Astrocyte of the spinal cord (primary cell): ENCODE measurements around the gene TRPV3.

Experiments
- DNase-seq: peaks from one replicate; pipeline ENCODE4 v3.0.0; 2011; ENCODE audit warnings: low read depth, low spot score
- H3K4me3 ChIP-seq: 2 replicates; pipeline ENCODE4 v1.5.1; 2011; ENCODE audit warnings: low read depth, mild to moderate bottlenecking, low read length, moderate library complexity
- in situ Hi-C: cut with HindIII; loops from 2 replicates; pipeline ENCODE4 v1.10.0; 2017; ENCODE audit warnings: low sequenced_read_pairs
- TF ChIP-seq, protein P1 (sequence below): IDR thresholded peaks from 2 replicates; pipeline ENCODE4 v1.5.1; 2012; ENCODE audit warnings: low read depth, mild to moderate bottlenecking, low read length, inconsistent platforms

The TRPV3 gene

DNA sequence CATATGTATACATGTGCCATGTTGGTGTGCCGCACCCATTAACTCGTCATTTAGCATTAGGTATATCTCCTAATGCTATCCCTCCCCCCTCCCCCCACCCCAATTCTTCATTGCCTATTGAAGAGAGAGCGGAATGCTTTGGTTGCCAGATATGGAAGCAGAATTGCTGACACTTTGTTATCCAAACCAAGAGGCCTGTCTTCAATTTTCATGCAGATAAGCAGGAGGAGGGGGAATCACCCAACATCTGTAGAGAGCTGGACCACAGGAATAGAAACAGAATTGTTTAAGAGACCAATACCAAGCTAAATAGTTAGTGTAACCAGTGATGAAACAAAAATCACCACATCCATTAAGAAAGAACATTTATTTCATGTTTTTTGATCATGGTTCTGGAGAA is 74.8 kb downstream of the TRPV3 start:
- TF ChIP-seq, protein P1, sequence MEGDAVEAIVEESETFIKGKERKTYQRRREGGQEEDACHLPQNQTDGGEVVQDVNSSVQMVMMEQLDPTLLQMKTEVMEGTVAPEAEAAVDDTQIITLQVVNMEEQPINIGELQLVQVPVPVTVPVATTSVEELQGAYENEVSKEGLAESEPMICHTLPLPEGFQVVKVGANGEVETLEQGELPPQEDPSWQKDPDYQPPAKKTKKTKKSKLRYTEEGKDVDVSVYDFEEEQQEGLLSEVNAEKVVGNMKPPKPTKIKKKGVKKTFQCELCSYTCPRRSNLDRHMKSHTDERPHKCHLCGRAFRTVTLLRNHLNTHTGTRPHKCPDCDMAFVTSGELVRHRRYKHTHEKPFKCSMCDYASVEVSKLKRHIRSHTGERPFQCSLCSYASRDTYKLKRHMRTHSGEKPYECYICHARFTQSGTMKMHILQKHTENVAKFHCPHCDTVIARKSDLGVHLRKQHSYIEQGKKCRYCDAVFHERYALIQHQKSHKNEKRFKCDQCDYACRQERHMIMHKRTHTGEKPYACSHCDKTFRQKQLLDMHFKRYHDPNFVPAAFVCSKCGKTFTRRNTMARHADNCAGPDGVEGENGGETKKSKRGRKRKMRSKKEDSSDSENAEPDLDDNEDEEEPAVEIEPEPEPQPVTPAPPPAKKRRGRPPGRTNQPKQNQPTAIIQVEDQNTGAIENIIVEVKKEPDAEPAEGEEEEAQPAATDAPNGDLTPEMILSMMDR = no peak
- H3K4me3 ChIP-seq = no peak overlapping the region
- in situ Hi-C loops = no loop called here
- no peak for DNase-seq

DNA sequence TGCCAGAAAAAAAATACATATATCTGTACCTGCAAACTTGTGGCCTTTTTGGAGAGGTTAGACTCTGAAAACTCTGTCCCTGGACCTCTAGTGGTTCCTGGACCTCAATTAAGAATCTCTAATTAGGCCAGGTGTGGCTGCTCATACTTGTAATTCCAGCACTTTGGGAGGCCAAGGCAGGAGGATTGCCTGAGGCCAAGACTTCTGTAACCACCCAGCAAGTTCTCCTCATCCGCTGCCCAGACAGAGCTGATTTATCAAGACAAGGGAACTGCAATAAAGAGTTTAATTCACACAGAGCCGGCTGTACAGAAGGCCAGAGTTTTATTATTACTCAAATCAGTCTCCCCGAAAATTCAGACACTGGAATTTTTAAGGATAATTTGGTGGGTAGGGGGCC is 77.6 kb downstream of the TRPV3 start:
- TF ChIP-seq, protein P1 = no peak
- no peak for DNase-seq
- H3K4me3 ChIP-seq = no peak overlapping the region
- in situ Hi-C loops = no loop called here

DNA sequence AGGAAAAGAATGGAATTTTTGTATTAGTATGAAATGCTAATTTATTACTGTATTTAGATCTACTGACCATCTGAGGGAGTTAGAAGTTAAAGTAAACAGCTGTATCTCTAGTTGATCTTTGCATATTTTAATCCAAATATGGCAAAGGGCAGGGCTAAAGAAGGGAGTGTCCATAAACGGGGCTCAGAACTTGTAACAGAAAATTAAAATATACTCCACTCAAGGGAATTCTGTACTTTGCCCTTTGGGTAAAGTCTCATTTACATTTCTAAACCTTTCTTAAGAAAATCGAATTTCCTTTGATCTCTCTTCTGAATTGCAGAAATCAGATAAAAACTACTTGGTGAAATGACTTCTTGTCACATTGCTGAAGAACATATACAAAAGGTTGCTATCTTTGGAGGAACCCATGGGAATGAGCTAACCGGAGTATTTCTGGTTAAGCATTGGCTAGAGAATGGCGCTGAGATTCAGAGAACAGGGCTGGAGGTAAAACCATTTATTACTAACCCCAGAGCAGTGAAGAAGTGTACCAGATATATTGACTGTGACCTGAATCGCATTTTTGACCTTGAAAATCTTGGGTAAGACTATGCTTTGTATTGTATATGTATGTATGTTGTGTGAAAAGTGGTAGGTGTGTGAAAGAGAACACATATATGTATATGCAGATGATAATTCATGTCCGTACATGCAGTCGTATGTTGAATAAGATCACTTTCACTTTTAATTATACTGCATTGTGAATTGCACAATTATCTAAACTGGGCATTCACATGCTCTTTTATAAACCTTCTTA is 81.6 kb downstream of the TRPV3 start, which contains the start of gene ASPA:
TSS of gene ASPA (plus strand) at position 186 of the 799 bp plus-strand sequence. CDS start at position 349, 163 bp downstream.
- DNase-seq = no peak
- TF ChIP-seq, protein P1 = no peak
- no peak within 1 kb of the TSS for H3K4me3 ChIP-seq
- in situ Hi-C loops = no loop called here

DNA sequence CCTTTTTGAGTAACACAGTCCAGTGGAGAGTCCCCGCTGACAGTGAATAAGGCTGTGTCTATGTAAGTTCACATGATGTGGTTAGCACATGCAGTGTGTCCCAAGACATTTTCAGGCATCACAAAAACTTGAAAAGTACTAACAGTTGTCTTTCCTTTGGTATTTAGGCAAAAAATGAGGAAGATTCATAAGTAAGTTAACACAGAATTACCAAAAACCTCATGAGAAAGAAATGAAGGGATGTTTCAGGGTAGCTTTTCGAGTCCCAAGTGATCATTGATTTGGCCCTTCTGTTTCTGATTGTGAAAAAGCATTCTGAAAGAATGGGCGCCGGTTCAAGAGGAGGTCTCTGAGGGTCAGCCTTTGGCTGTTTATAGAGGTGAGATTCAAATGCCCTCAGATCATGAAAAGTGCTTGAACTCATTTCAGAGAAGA is 82.3 kb downstream of the TRPV3 start:
- in situ Hi-C loops = no loop called here
- no peak overlapping the region for H3K4me3 ChIP-seq

DNA sequence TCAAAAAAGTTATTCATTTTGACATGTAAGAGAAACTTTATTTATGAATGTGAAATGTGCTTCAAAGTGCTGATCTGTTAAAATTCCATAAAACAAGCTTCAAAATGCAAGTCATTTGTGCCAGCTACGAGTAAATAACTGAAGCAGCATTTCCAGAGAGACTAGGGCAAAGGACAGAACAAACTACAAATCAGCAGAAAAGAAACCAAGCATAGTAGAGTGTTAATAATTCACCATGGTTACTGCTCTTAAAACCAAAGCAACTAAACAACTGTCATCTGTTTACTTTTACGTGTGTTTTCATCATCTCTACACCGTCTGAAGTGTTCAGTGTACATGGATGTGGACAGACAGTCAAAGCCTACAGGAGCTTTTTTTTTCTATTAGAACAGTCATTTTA is 83.4 kb downstream of the TRPV3 start:
- TF ChIP-seq, protein P1 = no peak
- H3K4me3 ChIP-seq = no peak overlapping the region
- DNase-seq = no peak
- in situ Hi-C loops = no loop called here

More for the DNA sequence above, 82.3 kb downstream of the TRPV3 start:
- no peak for DNase-seq
- TF ChIP-seq, protein P1 = no peak

DNA sequence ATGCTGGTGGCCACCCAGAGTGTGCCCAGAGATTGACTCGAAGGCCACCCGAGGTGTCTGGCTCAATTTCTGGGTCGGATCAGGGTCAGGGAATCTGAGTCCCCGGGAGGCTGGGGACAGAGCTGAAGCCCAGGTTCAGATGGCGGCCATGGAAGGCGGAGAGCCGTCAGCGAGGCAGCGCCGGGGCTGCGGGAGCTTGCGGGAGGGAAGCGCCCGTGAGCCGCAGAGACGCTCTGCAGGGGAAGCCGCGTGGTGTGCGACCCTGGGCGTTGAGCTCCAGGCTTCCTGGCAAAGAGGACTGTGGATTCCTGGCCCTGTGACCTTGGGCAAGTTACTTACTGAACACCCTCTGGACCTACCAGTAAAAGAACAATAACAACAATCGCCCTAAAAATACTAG is 85.5 kb downstream of the TRPV3 start:
- no peak overlapping the region for H3K4me3 ChIP-seq
- TF ChIP-seq, protein P1 = no peak
- in situ Hi-C loops = no loop called here
- no peak for DNase-seq
